MM.1S (cell line): ENCODE results near the gene TPM1.

Experiments
- CTCF ChIP-seq: fragments of 300-600 bp; sonication (generic); IDR thresholded peaks from 2 replicates; pipeline ENCODE4 v1.5.1; 2016; ENCODE audit warnings: antibody characterized with exemption, low read length, mixed read lengths
- EZH2 ChIP-seq: fragments of 300-600 bp; sonication (generic); optimal IDR thresholded peaks from 2 replicates; pipeline ENCODE3; 2017; ENCODE audit warnings: low read depth, mild to moderate bottlenecking, antibody characterized with exemption, low read length, mixed read lengths
- EZH2phosphoT487 ChIP-seq: fragments of 300-600 bp; sonication (generic); IDR thresholded peaks from 2 replicates; pipeline ENCODE4 v1.6.1; 2018; ENCODE audit warnings: antibody characterized with exemption, low read length

GRCh38 chr15:63034578-63034977, 8.0 kb upstream of the TPM1 start:
- TF ChIP-seq EZH2phosphoT487 (no peak), CTCF (no peak), EZH2 (no peak)
